Spleen (tissue), 7 donors: ENCODE results near the gene POLR2J.
"Not testable (repeated sequence)": the region's sequence is repeated elsewhere in the genome, so short reads cannot be mapped to it uniquely, and the experiment has no call there.

Experiments
- POLR2AphosphoS5 ChIP-seq, 3 donors: sonication (generic); formaldehyde crosslinking; IDR thresholded peaks; one replicate each; pipeline ENCODE4 v1.5.1; 2017; ENCODE audit warnings: antibody characterized with exemption in 3 of 3
- TF ChIP-seq, protein P1 (sequence below), 11 experiments: fragments of 200-600 bp in 7 of 11; fragments of 450-650 bp in 4 of 11; sonication (generic) in 4 of 11; IDR thresholded peaks in 8 of 11; conservative IDR thresholded peaks in 3 of 11; 1 replicate in 7 of 11; 2 replicates in 4 of 11; pipeline versions ENCODE4 v1.4.0 to v1.8.0; 2016 to 2021; ENCODE audit warnings: antibody characterized with exemption in 11 of 11, inconsistent platforms in 4 of 11, mild to moderate bottlenecking in 1 of 11
- donor health status: DM: no; HTN: no; CAD: no; lungs with moderate emphysema.
- donor health status: DM: no; HTN: no; CAD: no.
- donor health status: DM: no; HTN: no; CAD: no.

DNA sequence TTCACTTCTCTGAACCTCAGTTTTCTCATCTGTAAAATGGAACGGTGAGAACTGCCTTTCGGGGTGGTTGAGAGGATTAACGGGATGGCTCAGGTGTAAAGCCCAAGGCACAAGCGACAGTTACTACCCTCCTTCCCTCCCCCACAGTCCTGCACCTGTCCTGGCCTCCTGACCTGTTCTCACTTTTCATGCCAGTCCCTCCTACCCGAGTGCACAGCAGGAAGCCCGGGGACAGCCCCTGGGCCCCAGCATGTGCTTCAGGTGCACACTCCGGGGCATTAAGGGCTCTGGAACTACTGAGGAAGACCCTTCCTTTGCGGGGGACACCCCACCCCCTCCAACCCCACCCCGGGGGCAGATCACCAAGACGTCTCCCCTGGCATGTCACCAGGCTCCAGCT is 38.2 kb upstream of the POLR2J start:
- TF ChIP-seq, protein P1, sequence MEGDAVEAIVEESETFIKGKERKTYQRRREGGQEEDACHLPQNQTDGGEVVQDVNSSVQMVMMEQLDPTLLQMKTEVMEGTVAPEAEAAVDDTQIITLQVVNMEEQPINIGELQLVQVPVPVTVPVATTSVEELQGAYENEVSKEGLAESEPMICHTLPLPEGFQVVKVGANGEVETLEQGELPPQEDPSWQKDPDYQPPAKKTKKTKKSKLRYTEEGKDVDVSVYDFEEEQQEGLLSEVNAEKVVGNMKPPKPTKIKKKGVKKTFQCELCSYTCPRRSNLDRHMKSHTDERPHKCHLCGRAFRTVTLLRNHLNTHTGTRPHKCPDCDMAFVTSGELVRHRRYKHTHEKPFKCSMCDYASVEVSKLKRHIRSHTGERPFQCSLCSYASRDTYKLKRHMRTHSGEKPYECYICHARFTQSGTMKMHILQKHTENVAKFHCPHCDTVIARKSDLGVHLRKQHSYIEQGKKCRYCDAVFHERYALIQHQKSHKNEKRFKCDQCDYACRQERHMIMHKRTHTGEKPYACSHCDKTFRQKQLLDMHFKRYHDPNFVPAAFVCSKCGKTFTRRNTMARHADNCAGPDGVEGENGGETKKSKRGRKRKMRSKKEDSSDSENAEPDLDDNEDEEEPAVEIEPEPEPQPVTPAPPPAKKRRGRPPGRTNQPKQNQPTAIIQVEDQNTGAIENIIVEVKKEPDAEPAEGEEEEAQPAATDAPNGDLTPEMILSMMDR (IDR thresholded peaks at IDR 0.05 in 8 of 11, conservative IDR thresholded peaks at IDR 0.05 in 3 of 11) = not testable (repeated sequence)
- TF ChIP-seq POLR2AphosphoS5 (IDR thresholded peaks at IDR 0.05) = not testable (repeated sequence)
